Hypothalamus (tissue), 51 donors: ENCODE results near the gene SYNPO.

Experiments used
- DNase-seq, 51 donors: peaks; one replicate each; lab custom pipeline; 2025; lab: John Stamatoyannopoulos, UW

Gene SYNPO

DNA sequence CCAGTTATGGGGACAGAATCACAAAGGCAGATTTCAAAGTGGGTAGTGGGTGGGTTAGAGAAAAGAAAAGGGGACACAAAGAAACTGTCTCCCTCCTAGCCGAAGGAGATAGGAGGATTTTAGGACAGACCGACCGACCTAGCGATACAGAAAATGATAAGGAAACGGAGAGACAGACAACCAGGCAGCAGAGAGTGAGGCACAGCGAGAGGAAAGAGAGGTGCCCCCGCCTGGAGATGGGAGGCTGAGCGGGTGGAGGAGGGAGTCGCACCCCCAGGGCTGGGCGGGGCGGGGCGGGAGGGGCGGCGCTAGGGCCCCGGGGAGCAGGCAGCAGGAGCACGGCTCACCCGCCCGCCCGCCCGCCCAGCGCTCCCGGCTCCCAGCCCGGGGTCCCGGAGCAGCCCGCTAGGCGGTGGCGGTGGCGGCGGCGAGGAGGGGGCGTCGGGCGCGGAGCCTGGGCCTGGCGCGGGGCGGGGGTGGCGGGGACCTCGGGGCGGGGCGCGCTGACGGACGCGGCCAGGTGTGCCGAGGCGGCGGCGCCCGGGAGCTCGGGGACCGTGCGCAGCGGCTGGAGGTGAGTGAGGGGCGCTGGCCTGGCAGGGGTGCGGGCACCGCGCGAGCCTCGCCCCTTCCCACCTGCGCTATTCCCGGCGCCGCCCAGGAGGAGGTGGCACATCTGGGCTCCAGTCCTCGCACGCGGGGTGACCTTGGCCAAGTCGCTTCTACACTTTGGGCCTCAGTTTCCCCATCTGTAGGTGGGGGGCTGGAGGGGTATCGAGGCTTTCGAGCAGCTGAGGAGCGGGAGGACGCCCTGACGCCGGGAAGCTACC is 15.9 kb upstream of the SYNPO start:
- peak in 10 of 51 donors; percentile 26 to 54 (median 34) for DNase-seq

GRCh38 chr5:150625164-150625535 is 15.3 kb upstream of the SYNPO start:
- DNase-seq, result peak in 3 of 51 donors; percentile 12 to 23 (median 18)

DNA sequence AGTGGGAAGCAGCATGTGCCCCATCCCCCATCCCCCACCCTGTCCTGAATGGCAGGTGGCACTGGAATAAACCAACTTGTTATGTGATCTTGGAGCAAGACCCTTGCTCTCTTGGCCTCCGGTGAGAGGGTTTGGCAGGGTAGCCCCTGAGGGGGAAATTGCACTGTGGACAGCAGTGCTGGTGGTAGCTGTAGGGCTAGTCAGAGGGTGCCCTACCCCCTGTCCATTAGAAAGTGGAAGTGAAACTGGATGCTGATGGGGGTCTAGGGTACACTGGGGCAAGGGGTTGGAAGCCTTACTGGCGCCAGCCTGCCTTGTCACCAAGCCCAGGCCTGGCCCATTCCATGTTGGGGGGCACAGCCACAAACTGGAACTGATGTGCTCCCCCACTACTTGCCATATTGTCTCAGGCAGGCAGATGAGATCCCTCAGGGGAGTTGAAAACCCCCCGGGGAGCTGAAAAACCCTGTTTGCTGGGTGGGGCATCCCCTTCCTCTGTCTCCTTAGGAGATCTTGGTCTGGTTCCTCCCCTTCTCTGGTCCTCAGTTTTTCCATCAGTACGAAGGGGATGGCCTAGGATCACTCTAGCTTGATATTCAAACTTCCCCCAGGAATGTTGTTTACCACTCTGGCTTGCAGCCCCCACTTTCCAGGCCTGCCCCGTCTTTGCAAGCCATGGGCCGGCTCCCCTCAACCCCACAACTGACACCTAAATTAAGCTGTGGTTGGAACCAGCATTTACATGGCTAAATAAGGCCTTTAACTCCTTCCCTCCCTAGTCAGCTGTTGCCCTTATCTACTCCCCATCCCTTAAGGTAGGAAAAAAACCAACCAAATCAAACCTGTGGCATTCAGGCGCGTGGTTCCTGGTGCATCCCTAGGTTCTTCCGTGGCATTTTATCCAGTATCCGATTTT is 14.4 kb upstream of the SYNPO start:
- DNase-seq, result peak in 1 of 51 donors; percentile 62

DNA sequence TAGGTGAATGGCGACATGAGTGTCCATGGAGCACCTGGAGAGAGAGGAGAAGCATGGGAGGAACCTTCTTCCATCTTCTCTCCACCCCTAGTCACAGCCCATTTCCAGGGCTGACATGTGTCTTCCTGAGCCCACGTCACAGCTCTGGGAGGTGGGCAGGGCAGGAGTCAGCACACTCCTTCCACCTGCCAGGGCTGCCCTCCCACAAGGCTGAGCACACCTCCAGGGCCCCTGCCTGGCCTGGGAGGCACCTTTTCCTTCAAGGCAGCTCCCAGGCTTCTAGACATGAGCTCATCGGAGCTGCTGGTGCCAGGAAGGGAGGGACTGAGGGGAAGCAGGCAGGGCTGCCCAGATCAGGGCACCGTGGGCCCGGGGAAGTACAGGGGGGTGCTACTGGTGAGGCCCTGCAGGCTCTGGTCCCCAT is 13.6 kb upstream of the SYNPO start:
- DNase-seq, result peak in 3 of 51 donors; percentile 22 to 62 (median 46)

GRCh38 chr5:150627731-150628545 is 12.5 kb upstream of the SYNPO start:
- DNase-seq, result no peak

GRCh38 chr5:150628936-150629485 is 11.4 kb upstream of the SYNPO start:
- DNase-seq, result no peak

DNA sequence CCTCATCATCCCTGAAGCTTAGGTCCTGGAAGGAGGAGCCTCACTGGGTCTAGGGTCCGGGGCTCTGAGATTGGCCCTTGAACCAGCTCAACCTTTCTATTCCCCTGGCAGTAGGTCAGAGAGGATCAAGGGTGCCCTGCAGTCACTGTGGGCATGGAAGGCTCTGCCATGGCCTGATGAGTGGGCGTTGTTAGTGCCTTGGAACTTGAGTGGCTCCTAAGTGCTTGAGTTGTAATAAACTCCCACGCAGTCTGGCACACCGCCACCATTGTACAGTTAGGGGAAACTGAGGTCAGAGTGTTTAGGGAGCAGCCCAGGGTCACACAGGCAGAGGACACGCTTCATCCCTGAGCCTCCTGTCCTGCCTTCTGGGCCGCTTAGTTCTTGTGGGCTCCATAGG is 10.4 kb upstream of the SYNPO start:
- no peak for DNase-seq

- DNase-seq, result no peak
Observed at GRCh38 chr5:150630461-150631325, 9.8 kb upstream of the SYNPO start.

GRCh38 chr5:150631326-150631701 is 9.1 kb upstream of the SYNPO start:
- DNase-seq, result no peak

DNA sequence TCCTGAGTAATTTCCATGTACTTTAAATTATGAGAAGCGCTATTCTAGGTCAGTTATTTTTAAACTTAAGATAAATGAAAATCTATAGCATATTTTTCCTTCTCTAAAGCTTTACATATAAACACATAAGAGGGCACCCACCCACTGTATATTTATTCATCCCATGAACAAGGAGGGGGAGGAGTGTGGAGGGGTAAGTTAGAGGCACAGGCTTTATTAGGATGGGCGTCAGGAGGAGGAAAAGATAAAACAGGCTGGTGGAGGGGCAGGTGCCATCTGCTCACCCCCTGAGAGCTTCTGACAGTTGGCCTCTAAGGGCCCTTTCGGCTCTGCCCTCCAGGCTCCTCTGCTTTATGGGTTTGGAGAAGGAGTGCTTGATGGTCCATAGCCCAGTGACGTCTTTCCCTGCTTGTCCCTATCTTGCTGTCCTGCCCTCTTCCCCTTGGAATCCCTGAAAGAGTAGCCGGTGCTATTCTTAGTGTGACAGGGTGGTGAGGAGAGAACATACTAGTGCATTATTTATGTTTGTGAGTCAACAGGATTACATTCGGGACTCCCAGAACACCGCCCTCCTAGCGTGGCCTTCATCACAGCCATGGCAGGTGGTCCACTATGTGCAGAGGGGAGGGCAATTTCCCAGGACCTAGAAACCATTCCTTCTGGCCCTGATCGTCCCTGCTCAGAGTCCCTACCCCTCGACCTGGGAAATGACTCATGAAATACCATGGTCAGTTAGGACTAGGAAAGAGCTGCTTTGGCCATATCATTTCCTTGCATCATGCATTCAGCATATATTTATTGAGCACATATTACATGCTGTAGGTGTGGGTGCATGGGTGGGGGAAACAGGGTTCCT is 7.9 kb upstream of the SYNPO start:
- no peak for DNase-seq

DNA sequence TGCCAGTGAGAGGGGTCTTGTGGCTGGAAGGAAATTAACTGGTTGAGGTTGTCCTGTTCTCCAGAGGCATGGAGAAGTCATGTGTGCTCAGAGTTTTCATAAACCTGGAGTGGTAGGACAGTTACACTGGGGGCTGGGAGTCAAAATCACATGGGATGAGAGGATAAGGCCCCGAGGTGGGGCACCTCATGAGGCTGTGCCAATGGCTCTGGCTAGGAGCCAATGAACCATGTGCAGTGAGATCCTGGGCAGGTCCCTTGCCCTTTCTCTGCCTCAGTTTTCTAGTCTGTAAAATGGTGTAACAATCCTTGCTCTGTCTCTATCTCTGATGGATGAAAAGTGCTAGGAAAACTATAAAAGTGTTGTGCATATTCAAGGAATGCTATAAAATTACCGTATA is 7.0 kb upstream of the SYNPO start:
- no peak for DNase-seq

- peak in 7 of 51 donors; percentile 31 to 53 (median 41) for DNase-seq
Observed at GRCh38 chr5:150636391-150637244, 3.8 kb upstream of the SYNPO start.

- DNase-seq, result no peak
Observed at GRCh38 chr5:150637245-150638052, 3.0 kb upstream of the SYNPO start.

DNA sequence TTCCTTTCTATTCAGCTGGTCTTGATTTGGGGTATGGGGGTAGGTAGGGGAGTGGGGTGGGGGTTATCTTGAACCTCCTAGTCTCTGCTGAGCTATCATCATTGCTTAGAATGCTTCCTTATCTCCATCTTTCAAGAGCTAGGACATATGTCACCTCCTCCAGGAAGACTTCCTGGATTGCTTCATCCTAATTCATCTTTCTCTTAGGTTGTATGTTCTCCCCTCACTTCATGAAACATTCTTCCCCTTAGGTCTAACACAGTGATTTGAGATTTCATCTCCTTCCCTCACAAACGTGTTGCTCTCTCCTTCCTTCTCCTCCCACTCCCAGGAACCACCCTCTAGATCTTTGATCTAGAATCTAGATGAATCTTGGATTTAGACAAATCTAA is 2.4 kb upstream of the SYNPO start:
- no peak for DNase-seq

GRCh38 chr5:150638488-150639376 is 1.7 kb upstream of the SYNPO start:
- DNase-seq, result no peak

- no peak for DNase-seq
Observed at GRCh38 chr5:150639377-150639692, 1.1 kb upstream of the SYNPO start.
